ENCODE results near the gene DDX1.

DNA sequence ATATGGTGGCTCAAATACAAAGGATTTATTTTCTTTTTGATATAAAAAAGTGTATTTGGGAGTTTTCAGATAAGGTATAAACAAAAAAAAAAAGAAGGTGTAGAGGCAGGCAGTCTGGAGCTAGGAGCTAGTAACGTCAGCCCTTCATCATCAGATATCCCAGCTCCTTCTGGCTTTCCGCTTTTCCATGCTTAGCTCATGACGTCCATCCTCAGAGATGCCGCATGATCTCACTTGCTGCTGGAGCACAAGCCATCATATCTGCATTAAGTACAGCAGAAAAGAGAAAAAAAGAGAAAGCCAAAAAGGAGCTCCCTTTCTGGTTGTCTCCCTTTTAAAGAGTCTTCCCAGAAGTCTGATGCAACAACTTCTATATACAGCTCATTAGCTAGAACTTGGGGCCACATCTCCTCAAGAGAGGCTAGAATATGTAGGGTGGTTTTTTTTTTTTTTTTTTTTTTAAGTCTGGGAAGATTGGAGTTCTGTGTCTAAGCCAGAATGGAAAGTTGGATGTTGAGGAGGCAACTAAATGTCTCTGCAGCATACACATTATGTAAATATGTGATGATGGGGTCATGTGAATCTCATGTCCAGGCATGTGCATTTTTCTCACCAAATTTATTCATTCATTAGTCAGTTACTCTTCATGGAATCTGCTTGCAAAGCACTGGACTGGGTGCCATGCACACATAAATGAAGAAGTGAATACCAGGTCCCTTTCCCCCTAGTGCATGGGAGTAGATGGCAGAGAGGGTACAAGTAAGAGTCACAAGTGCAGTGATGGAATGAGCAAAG lies 52.3 kb downstream of the DDX1 start:
- TF ChIP-seq, protein P1, sequence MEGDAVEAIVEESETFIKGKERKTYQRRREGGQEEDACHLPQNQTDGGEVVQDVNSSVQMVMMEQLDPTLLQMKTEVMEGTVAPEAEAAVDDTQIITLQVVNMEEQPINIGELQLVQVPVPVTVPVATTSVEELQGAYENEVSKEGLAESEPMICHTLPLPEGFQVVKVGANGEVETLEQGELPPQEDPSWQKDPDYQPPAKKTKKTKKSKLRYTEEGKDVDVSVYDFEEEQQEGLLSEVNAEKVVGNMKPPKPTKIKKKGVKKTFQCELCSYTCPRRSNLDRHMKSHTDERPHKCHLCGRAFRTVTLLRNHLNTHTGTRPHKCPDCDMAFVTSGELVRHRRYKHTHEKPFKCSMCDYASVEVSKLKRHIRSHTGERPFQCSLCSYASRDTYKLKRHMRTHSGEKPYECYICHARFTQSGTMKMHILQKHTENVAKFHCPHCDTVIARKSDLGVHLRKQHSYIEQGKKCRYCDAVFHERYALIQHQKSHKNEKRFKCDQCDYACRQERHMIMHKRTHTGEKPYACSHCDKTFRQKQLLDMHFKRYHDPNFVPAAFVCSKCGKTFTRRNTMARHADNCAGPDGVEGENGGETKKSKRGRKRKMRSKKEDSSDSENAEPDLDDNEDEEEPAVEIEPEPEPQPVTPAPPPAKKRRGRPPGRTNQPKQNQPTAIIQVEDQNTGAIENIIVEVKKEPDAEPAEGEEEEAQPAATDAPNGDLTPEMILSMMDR (IDR thresholded peaks at IDR 0.05) = no peak
- TF ChIP-seq NR1H2 (CRISPR knock-in tag; IDR thresholded peaks at IDR 0.05) (no peak), ZNF138 (CRISPR knock-in tag; conservative IDR thresholded peaks at IDR 0.05) (no peak), ZNF219 (CRISPR knock-in tag; IDR thresholded peaks at IDR 0.05; ENCODE audit: borderline replicate concordance) (no peak)
- TF ChIP-seq, protein P2, sequence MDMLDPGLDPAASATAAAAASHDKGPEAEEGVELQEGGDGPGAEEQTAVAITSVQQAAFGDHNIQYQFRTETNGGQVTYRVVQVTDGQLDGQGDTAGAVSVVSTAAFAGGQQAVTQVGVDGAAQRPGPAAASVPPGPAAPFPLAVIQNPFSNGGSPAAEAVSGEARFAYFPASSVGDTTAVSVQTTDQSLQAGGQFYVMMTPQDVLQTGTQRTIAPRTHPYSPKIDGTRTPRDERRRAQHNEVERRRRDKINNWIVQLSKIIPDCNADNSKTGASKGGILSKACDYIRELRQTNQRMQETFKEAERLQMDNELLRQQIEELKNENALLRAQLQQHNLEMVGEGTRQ (CRISPR knock-in tag; IDR thresholded peaks at IDR 0.05) = no peak
- TF ChIP-seq, protein P3, sequence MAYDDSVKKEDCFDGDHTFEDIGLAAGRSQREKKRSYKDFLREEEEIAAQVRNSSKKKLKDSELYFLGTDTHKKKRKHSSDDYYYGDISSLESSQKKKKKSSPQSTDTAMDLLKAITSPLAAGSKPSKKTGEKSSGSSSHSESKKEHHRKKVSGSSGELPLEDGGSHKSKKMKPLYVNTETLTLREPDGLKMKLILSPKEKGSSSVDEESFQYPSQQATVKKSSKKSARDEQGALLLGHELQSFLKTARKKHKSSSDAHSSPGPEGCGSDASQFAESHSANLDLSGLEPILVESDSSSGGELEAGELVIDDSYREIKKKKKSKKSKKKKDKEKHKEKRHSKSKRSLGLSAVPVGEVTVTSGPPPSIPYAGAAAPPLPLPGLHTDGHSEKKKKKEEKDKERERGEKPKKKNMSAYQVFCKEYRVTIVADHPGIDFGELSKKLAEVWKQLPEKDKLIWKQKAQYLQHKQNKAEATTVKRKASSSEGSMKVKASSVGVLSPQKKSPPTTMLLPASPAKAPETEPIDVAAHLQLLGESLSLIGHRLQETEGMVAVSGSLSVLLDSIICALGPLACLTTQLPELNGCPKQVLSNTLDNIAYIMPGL (CRISPR knock-in tag; IDR thresholded peaks at IDR 0.05) = no peak
- TF ChIP-seq, protein P4, sequence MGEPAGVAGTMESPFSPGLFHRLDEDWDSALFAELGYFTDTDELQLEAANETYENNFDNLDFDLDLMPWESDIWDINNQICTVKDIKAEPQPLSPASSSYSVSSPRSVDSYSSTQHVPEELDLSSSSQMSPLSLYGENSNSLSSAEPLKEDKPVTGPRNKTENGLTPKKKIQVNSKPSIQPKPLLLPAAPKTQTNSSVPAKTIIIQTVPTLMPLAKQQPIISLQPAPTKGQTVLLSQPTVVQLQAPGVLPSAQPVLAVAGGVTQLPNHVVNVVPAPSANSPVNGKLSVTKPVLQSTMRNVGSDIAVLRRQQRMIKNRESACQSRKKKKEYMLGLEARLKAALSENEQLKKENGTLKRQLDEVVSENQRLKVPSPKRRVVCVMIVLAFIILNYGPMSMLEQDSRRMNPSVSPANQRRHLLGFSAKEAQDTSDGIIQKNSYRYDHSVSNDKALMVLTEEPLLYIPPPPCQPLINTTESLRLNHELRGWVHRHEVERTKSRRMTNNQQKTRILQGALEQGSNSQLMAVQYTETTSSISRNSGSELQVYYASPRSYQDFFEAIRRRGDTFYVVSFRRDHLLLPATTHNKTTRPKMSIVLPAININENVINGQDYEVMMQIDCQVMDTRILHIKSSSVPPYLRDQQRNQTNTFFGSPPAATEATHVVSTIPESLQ (CRISPR knock-in tag; IDR thresholded peaks at IDR 0.05) = no peak
- TF ChIP-seq, protein P5, sequence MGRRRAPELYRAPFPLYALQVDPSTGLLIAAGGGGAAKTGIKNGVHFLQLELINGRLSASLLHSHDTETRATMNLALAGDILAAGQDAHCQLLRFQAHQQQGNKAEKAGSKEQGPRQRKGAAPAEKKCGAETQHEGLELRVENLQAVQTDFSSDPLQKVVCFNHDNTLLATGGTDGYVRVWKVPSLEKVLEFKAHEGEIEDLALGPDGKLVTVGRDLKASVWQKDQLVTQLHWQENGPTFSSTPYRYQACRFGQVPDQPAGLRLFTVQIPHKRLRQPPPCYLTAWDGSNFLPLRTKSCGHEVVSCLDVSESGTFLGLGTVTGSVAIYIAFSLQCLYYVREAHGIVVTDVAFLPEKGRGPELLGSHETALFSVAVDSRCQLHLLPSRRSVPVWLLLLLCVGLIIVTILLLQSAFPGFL (CRISPR knock-in tag; IDR thresholded peaks at IDR 0.05; ENCODE audit: borderline replicate concordance) = no peak
- TF ChIP-seq, protein P6, sequence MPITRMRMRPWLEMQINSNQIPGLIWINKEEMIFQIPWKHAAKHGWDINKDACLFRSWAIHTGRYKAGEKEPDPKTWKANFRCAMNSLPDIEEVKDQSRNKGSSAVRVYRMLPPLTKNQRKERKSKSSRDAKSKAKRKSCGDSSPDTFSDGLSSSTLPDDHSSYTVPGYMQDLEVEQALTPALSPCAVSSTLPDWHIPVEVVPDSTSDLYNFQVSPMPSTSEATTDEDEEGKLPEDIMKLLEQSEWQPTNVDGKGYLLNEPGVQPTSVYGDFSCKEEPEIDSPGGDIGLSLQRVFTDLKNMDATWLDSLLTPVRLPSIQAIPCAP (CRISPR knock-in tag; IDR thresholded peaks at IDR 0.05) = no peak

Measured in WTC11 (cell line).